Heart right ventricle (tissue), 16 donors: Measurements from ENCODE around the gene INPP4B. TPM values are rescaled to one million over a fixed set of nuclear protein-coding genes. Genes with fewer than 3 reads are reported as not detected.

Experiments
- ATAC-seq, 8 donors: fragments of 200-7000 bp; cut with Tn5 transposase; one replicate each; pipeline ENCODE4 v1.9.1; 2020; ENCODE audit warnings: mild to moderate bottlenecking in 8 of 8, moderate library complexity in 8 of 8, moderate number of reproducible peaks in 1 of 8
- DNase-seq, 2 donors: peaks; one replicate each; pipeline ENCODE4 v3.0.0-alpha.2; 2020
- H3K27ac ChIP-seq, 10 donors: fragments of 200-600 bp; sonication (generic) in 2 of 10; one replicate each; pipeline versions ENCODE4 v1.5.0 to v1.8.0; 2020 to 2022; ENCODE audit warnings: mild to moderate bottlenecking in 3 of 10
- H3K27me3 ChIP-seq, 7 donors: fragments of 200-600 bp; one replicate each; pipeline ENCODE4 v1.8.0; 2021 to 2022; ENCODE audit warnings: mild to moderate bottlenecking in 2 of 7
- H3K36me3 ChIP-seq, 9 donors: fragments of 200-600 bp; sonication (generic) in 1 of 9; one replicate each; pipeline versions ENCODE4 v1.5.0 to v1.8.0; 2020 to 2022; ENCODE audit warnings: mild to moderate bottlenecking in 2 of 9
- H3K4me1 ChIP-seq, 9 donors: fragments of 200-600 bp; sonication (generic) in 1 of 9; one replicate each; pipeline versions ENCODE4 v1.5.0 to v1.8.0; 2020 to 2022; ENCODE audit warnings: mild to moderate bottlenecking in 4 of 9
- H3K4me3 ChIP-seq, 10 donors: fragments of 200-600 bp; sonication (generic) in 2 of 10; one replicate each; pipeline versions ENCODE4 v1.5.0 to v1.8.0; 2020 to 2022; ENCODE audit warnings: mild to moderate bottlenecking in 7 of 10, moderate library complexity in 2 of 10
- H3K9me3 ChIP-seq, 11 donors: fragments of 200-600 bp in 10 of 11; sonication (generic) in 2 of 11; one replicate each; pipeline versions ENCODE4 v1.5.0 to v1.8.0; 2013 to 2022; ENCODE audit warnings: mild to moderate bottlenecking in 2 of 11, control low read depth in 1 of 11, moderate library complexity in 1 of 11
- WGBS, 2 donors: extraction: QIAGEN DNeasy Blood & Tissue Kit; methylation state at CpG; one replicate each; pipeline ENCODE4 v1.1.7; 2013; ENCODE audit warnings: inconsistent platforms in 1 of 2; 5-methylcytosine and 5-hydroxymethylcytosine counted together
- intact Hi-C, 10 donors: fragments of 100-400 bp; cut with DNase I; formaldehyde crosslinking; loops; one replicate each; pipeline versions ENCODE4 v1.11.1 to v1.14.2; 2022
- polyA plus RNA-seq, 2 donors: library from polyadenylated mRNA; stranded (reverse); fragments of 200-250 nt; gene quantifications; one replicate each; pipeline ENCODE4 v1.2.3, GENCODE V29; 2013
- total RNA-seq, 10 donors: library from RNA; stranded (reverse); fragmentation: NEBNext Ultra II Directional in 3 of 10; extraction: Animal tissue kit (Norgen Biotek cat#: 25700) in 3 of 10; gene quantifications; one replicate each; pipeline versions ENCODE4 v1.2.1 to v1.2.4, GENCODE V29; 2021 to 2023
- TF ChIP-seq, protein P1 (sequence below), 9 donors: fragments of 200-600 bp; sonication (generic) in 2 of 9; IDR thresholded peaks; one replicate each; pipeline versions ENCODE4 v1.5.0 to v1.8.0; 2021 to 2022; ENCODE audit warnings: antibody characterized with exemption in 9 of 9, mild to moderate bottlenecking in 5 of 9, moderate library complexity in 1 of 9
- donor health status: Arrhythmogenic right ventricular cardiomyopathy.
- donor health status: ischemic (EF 13 %, LVEDD 7.1; RV severe dilation, severe dysfunction).
- donor health status: healthy with polysubstance abuse.
- donor health status: DM: no; HTN: yes; CAD: no.
- donor health status: DM: no; HTN: no; CAD: no.
- donor health status: ischemic (EF 25% LVEDD 6.9; RV normal size, moderate dysfunction).
- donor health status: ischemic (EF 25% LVEDD 5.7; RV mildly dilated, moderate dysfunction).
- donor health status: healthy.
- donor health status: DM: yes; HTN: yes; CAD: no.
- donor health status: Ischemic cardiomyopathy.
- donor health status: ischemic (EF 35%, LVEDD 5.7; RV mildly dilated, moderate dysfunction).
- donor health status: nonischemic (EF 11% LVEDD 7.7; RV severe dilation, severe dysfunction).
- donor health status: DM: yes; HTN: yes; CAD: no.
- donor health status: PGD.
- donor health status: ischemic (EF 29% LVEDD 5.4; RV normal size, mild dysfunction).
- donor health status: nonischemic (EF 23%, LVEDD 6.1; RV moderate dilation, normal function).

The INPP4B gene
- total and polyA plus RNA-seq, 12 donors, result 3.7 to 100.0 (median 39.1) TPM

DNA sequence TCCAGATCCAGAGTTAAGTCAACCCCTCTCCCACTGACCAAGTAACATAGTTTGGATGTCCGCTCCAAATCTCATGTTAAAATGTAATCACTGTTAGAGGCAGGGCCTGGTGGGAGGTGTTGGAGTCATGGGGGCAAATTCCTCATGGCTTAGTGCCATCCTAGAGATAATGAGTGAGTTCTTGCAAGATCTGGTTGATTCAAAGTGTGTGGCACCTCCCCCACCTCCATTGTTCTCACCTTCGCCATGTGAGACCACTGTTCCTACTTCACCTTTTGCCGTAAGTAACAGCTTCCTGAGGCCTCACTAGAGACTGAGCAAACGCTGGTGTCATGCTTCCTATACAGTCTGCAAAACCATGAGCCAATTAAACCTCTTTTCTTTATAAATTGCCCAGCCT lies 548.8 kb downstream of the INPP4B start:
- Histone ChIP-seq H3K9me3 (no peaks in the 10 kb centered on the region), H3K36me3 (no peaks in the 10 kb centered on the region), H3K4me1 (peaks cover 0 to 2% (median 0%) of the 10 kb centered on the region in 9 donors), H3K27me3 (no peaks in the 10 kb centered on the region), H3K4me3 (no peak overlapping the region), H3K27ac (no peak overlapping the region)
- 87 to 90% methylated on average over 4 of the region's 4 CpGs for WGBS, 2 donors
- ATAC-seq (no peak), DNase-seq (no peak)
- TF ChIP-seq, protein P1, sequence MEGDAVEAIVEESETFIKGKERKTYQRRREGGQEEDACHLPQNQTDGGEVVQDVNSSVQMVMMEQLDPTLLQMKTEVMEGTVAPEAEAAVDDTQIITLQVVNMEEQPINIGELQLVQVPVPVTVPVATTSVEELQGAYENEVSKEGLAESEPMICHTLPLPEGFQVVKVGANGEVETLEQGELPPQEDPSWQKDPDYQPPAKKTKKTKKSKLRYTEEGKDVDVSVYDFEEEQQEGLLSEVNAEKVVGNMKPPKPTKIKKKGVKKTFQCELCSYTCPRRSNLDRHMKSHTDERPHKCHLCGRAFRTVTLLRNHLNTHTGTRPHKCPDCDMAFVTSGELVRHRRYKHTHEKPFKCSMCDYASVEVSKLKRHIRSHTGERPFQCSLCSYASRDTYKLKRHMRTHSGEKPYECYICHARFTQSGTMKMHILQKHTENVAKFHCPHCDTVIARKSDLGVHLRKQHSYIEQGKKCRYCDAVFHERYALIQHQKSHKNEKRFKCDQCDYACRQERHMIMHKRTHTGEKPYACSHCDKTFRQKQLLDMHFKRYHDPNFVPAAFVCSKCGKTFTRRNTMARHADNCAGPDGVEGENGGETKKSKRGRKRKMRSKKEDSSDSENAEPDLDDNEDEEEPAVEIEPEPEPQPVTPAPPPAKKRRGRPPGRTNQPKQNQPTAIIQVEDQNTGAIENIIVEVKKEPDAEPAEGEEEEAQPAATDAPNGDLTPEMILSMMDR (IDR thresholded peaks at IDR 0.05), result no peak
- intact Hi-C loops, result no loop called here

DNA sequence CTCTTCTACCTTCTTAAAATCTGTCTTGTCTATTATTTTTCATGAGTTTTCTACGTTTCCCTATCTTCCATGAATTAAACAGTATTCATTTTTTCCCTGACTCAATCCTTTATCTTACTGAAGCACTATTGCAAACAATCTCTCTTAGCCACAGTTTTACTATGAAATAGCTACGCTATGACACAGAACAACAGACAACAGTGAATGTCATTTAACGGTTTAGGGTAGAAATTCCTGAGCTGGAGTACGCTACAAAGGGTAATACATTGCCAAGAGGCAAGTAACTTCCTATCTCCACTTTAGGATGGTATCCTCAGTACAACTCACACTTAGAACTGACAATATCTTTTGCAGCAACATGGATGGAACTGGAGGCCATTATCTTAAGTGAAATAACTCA lies 552.6 kb downstream of the INPP4B start:
- TF ChIP-seq, protein P1 (IDR thresholded peaks at IDR 0.05), result no peak
- ATAC-seq, result no peak
- Histone ChIP-seq H3K9me3 (no peaks in the 10 kb centered on the region), H3K4me1 (peaks cover 0 to 6% (median 0%) of the 10 kb centered on the region in 9 donors), H3K36me3 (no peaks in the 10 kb centered on the region), H3K27me3 (no peaks in the 10 kb centered on the region), H3K27ac (no peak overlapping the region), H3K4me3 (no peak overlapping the region)
- intact Hi-C loops, result no loop called here
- WGBS, 2 donors, result 87 to 89% methylated on average over 4 of the region's 4 CpGs
- DNase-seq, result no peak

DNA sequence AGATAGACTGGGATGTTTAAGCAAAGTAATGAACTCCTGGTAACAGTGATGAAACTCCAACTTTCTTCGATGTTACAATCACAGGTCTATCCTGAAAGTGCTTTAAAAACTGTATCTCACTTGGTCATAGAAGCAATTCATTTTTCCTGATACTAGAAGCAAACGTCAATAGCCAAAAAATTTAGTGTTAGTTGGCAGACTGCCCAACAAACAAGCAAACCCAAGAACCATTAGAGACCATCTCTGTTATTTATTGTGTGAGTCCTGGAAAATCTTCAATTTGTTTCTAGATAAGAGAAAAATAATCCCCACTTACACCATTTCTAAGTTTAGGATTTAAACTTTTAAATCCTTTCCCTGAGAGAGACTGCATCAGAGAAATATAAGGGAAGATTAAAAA lies 553.9 kb downstream of the INPP4B start:
- ATAC-seq (no peak), DNase-seq (no peak)
- Histone ChIP-seq H3K4me3 (no peak overlapping the region), H3K4me1 (peaks cover 0 to 6% (median 0%) of the 10 kb centered on the region in 9 donors), H3K9me3 (no peaks in the 10 kb centered on the region), H3K27ac (no peak overlapping the region), H3K36me3 (no peaks in the 10 kb centered on the region), H3K27me3 (no peaks in the 10 kb centered on the region)
- intact Hi-C loops, result no loop called here
- TF ChIP-seq, protein P1 (IDR thresholded peaks at IDR 0.05), result no peak
- 39 to 44% methylated on average over 2 of the region's 2 CpGs for WGBS, 2 donors

DNA sequence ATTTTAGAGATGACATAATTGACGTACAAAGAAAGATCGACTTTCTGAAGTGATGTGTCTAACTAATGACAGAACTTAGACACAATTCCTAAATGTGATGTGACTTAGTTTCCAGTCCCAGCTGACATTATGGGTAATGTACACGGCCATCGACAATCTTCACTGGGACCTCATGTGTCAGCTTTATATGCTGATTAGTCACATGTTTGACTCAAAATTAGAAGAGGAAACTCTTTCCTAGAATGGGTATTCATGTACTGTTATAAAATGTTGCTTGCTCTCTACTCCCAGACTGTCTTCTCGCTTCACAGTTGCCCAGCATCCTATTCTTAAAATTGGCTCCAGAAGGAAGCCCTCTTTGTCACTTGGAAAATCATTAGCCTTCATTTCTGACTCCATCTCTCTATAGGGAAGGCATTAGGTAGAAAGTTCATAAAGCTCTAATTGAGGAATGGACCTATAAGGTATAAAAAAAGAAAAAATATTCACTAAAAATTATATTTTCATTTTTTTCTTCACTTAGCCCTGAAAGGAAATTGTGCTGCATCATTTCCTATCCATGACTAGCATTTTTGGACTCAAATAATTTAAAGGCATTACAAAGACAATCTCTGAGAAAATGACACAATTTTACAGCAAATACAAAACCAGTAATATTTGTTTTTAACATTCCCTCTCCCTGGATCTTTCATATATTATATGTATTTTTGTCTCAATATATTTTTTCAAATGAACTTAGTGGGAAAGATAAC lies 554.6 kb downstream of the INPP4B start:
- WGBS, 2 donors, result 74 to 76% methylated on average over 5 of the region's 5 CpGs
- Histone ChIP-seq H3K9me3 (no peaks in the 10 kb centered on the region), H3K27ac (no peak overlapping the region), H3K36me3 (no peaks in the 10 kb centered on the region), H3K4me3 (no peak overlapping the region), H3K4me1 (peaks cover 0 to 6% (median 0%) of the 10 kb centered on the region in 9 donors), H3K27me3 (no peaks in the 10 kb centered on the region)
- no peak for DNase-seq
- no peak for ATAC-seq
- intact Hi-C loops, result no loop called here
- TF ChIP-seq, protein P1 (IDR thresholded peaks at IDR 0.05), result no peak
